Peyer's patch (tissue), 4 donors: Measurements from ENCODE around the gene FGFR2.

Experiments
- POLR2A ChIP-seq, 2 donors: fragments of 450-650 bp; IDR thresholded peaks; one replicate each; pipeline ENCODE4 v1.5.1; 2017; ENCODE audit warnings: antibody characterized with exemption in 2 of 2, mild to moderate bottlenecking in 2 of 2, moderate library complexity in 2 of 2
- TF ChIP-seq, protein P1 (sequence below), 6 experiments: fragments of 450-650 bp in 4 of 6; fragments of 200-600 bp in 2 of 6; sonication (generic) in 1 of 6; IDR thresholded peaks; one replicate each; pipeline ENCODE4 v1.5.1; 2017 to 2019; ENCODE audit warnings: antibody characterized with exemption in 6 of 6, mild to moderate bottlenecking in 3 of 6, moderate library complexity in 1 of 6

DNA sequence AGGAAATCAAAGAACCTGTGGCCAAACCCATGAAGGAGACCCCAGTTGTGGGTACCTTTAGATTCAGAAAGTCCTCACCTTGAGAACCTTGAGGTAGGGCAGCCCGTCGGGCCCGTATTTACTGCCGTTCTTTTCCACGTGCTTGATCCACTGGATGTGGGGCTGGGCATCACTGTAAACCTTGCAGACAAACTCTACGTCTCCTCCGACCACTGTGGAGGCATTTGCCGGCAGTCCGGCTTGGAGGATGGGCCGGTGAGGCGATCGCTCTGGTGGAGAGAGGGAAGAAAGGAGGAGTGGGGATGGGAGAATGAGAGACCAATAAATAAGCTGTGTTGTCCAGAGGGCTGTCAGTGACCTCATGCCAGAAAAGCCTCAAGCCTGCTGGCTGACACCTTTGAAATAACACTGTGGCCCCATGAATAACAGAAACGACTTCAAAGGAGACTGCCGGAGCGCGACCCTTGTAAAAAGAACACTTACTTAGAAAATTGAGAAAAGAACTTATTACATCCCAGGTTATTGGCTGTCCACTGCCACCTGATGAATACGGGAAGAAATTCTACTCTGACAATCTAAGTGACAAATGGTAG is 78.2 kb downstream of the FGFR2 start:
- TF ChIP-seq, protein P1, sequence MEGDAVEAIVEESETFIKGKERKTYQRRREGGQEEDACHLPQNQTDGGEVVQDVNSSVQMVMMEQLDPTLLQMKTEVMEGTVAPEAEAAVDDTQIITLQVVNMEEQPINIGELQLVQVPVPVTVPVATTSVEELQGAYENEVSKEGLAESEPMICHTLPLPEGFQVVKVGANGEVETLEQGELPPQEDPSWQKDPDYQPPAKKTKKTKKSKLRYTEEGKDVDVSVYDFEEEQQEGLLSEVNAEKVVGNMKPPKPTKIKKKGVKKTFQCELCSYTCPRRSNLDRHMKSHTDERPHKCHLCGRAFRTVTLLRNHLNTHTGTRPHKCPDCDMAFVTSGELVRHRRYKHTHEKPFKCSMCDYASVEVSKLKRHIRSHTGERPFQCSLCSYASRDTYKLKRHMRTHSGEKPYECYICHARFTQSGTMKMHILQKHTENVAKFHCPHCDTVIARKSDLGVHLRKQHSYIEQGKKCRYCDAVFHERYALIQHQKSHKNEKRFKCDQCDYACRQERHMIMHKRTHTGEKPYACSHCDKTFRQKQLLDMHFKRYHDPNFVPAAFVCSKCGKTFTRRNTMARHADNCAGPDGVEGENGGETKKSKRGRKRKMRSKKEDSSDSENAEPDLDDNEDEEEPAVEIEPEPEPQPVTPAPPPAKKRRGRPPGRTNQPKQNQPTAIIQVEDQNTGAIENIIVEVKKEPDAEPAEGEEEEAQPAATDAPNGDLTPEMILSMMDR (IDR thresholded peaks at IDR 0.05) = no peak
- no peak for TF ChIP-seq POLR2A (IDR thresholded peaks at IDR 0.05)
